Upper lobe of left lung (tissue), 4 donors: Measurements from ENCODE around the gene LRCH1.

Experiments
- CTCF ChIP-seq, 6 experiments: fragments of 450-650 bp in 4 of 6; fragments of 200-600 bp in 2 of 6; sonication (generic) in 2 of 6; IDR thresholded peaks; one replicate each; pipeline ENCODE4 v1.5.1; 2016 to 2019; ENCODE audit warnings: antibody characterized with exemption in 6 of 6
- EP300 ChIP-seq, 4 donors: sonication (generic); formaldehyde crosslinking; IDR thresholded peaks; one replicate each; pipeline ENCODE4 v1.5.1; 2017; ENCODE audit warnings: antibody characterized with exemption in 4 of 4, control low read depth in 2 of 4
- POLR2A ChIP-seq, 4 donors: fragments of 450-650 bp; IDR thresholded peaks; one replicate each; pipeline ENCODE4 v1.5.1; 2016 to 2017; ENCODE audit warnings: antibody characterized with exemption in 4 of 4, mild to moderate bottlenecking in 2 of 4
- POLR2AphosphoS5 ChIP-seq, 2 donors: sonication (generic); formaldehyde crosslinking; IDR thresholded peaks; one replicate each; pipeline ENCODE4 v1.5.1; 2017; ENCODE audit warnings: antibody characterized with exemption in 2 of 2

GRCh38 chr13:46743191-46743590, 190.2 kb downstream of the LRCH1 start:
- TF ChIP-seq CTCF (IDR thresholded peaks at IDR 0.05), result no peak
- no peak for TF ChIP-seq EP300 (IDR thresholded peaks at IDR 0.05)
- TF ChIP-seq POLR2A (IDR thresholded peaks at IDR 0.05), result no peak
- no peak for TF ChIP-seq POLR2AphosphoS5 (IDR thresholded peaks at IDR 0.05)
